B cell (primary cell): Measurements from ENCODE around the gene ZNF587.

Experiments
- EZH2 ChIP-seq: IDR thresholded peaks from 2 replicates; pipeline ENCODE4 v1.6.1; 2012; ENCODE audit warnings: borderline replicate concordance, low read depth, mild to moderate bottlenecking, moderate library complexity, low read length; ENCODE audit not compliant: insufficient read depth, poor library complexity, severe bottlenecking
- TF ChIP-seq, protein P1 (sequence below): fragments of 200-600 bp; IDR thresholded peaks from one replicate; pipeline ENCODE4 v1.8.0; 2022; ENCODE audit warnings: antibody characterized with exemption, mild to moderate bottlenecking

DNA sequence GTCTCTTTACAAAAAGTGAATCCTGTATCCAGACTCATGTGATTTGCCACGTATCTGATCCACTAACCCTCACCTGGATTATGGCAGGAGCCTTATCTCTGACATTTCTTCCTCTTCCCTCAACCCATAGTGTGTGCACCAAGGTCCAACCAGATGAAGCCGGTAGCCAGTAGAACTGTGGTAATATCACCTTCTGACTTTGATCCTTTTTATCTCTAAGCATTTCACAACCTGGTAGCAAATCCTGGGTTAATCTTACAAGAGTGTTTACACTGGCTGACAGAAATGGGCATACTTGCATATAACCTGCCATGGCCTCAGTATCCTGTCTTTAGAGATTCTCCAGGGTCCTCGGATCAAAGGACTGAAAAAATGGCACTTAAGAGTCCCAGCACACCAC, 64.9 kb downstream of the ZNF587 start:
- TF ChIP-seq, protein P1, sequence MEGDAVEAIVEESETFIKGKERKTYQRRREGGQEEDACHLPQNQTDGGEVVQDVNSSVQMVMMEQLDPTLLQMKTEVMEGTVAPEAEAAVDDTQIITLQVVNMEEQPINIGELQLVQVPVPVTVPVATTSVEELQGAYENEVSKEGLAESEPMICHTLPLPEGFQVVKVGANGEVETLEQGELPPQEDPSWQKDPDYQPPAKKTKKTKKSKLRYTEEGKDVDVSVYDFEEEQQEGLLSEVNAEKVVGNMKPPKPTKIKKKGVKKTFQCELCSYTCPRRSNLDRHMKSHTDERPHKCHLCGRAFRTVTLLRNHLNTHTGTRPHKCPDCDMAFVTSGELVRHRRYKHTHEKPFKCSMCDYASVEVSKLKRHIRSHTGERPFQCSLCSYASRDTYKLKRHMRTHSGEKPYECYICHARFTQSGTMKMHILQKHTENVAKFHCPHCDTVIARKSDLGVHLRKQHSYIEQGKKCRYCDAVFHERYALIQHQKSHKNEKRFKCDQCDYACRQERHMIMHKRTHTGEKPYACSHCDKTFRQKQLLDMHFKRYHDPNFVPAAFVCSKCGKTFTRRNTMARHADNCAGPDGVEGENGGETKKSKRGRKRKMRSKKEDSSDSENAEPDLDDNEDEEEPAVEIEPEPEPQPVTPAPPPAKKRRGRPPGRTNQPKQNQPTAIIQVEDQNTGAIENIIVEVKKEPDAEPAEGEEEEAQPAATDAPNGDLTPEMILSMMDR, result no peak
- no peak for TF ChIP-seq EZH2
